ENCODE measurements around the gene P2RX1. TPM values are rescaled to one million over a fixed set of nuclear protein-coding genes. Genes with fewer than 3 reads are reported as not detected.

Gene P2RX1
- total RNA-seq, 1 experiment from 2014 or later: not detected

GRCh38 chr17:3847165-3847670, 69.0 kb downstream of the P2RX1 start:
- H3K9me2 ChIP-seq (ENCODE audit: insufficient read depth): no peaks in the 10 kb centered on the region
- intact Hi-C loops (cut with micrococcal nuclease; ENCODE audit: unreplicated experiment): loop anchor here (5.0 to 10.0 kb wide), 2 partner anchors 45 to 298 kb away; partner anchors contain the start of genes CAMKK1, CYB5D2 and ZZEF1
- H3K27ac ChIP-seq: no peak overlapping the region
- TF ChIP-seq CTCF (conservative IDR thresholded peaks at IDR 0.05): no peak
- no peak for TF ChIP-seq EZH2 (IDR thresholded peaks at IDR 0.05; ENCODE audit: low read depth)
- POLR2A ChIA-PET (ENCODE audit: unreplicated experiment): no interaction called here
- H3K4me1 ChIP-seq (replicated peaks; ENCODE audit: insufficient read depth): peaks cover 10% of the 10 kb centered on the region
- H4K20me1 ChIP-seq (ENCODE audit: insufficient read depth): peaks cover 18% of the 10 kb centered on the region; the same call in 1 of the 2 replicates
- H3K36me3 ChIP-seq (ENCODE audit: low read depth): no peaks in the 10 kb centered on the region
- peaks cover 7% of the 10 kb centered on the region; the same call in 1 of the 2 replicates for H3F3A ChIP-seq (ENCODE audit: insufficient read depth, low read depth)
- no peaks in the 10 kb centered on the region for H3K9me3 ChIP-seq (ENCODE audit: insufficient read depth, low read depth)
- no peak overlapping the region for H2AFZ ChIP-seq
- no peak overlapping the region for H3K4me3 ChIP-seq
- no peaks in the 10 kb centered on the region for H3K27me3 ChIP-seq (ENCODE audit: insufficient read depth, low read depth)
- no TSS peak for BruUV-seq (replicated peaks)
- peaks cover 37% of the 10 kb centered on the region for H3K79me2 ChIP-seq (ENCODE audit: low read depth)
- CTCF ChIA-PET: interaction anchor here (0.6 to 1.1 kb wide), 2 partner anchors 123 to 126 kb away, joined by 4 to 10 read pairs; partner anchors contain the start of gene HASPIN
- DNase-seq: no peak
- no peak overlapping the region for H3K4me2 ChIP-seq

Other genes starting within 250 kb of the P2RX1 start
- gene TAX1BP3, start 247.9 kb downstream of the P2RX1 start, total RNA-seq (2021): 147 and 168 TPM in 2 replicates
- gene EMC6, start 247.7 kb downstream of the P2RX1 start, total RNA-seq (2021): 89.6 and 89.9 TPM in 2 replicates
- gene P2RX5, start 220.3 kb downstream of the P2RX1 start, total RNA-seq (2021): 15.0 and 18.3 TPM in 2 replicates
- 25.1 and 26.8 TPM in 2 replicates for gene HASPIN, start 192.6 kb downstream of the P2RX1 start, total RNA-seq (2021)
- 48.7 and 52.8 TPM in 2 replicates for gene ITGAE, start 115.3 kb downstream of the P2RX1 start, total RNA-seq (2021)
- 48.2 and 58.5 TPM in 2 replicates for gene NCBP3, start 70.2 kb downstream of the P2RX1 start, total RNA-seq (2021)
- 16.3 and 19.5 TPM in 2 replicates for gene CAMKK1, start 23.4 kb downstream of the P2RX1 start, total RNA-seq (2021)
- 4.4 and 9.6 TPM in 2 replicates for gene ATP2A3, start 48.0 kb upstream of the P2RX1 start, total RNA-seq (2021)
- gene ZZEF1, start 226.6 kb upstream of the P2RX1 start, total RNA-seq (2021): 39.5 and 42.9 TPM in 2 replicates
- gene CYB5D2, start 226.7 kb upstream of the P2RX1 start, total RNA-seq (2021): 40.5 and 52.4 TPM in 2 replicates

Data from PC-9 (cell line).